DND-41 (cell line): ENCODE measurements around the gene BCL7C.

Experiments used
- EZH2 ChIP-seq: IDR thresholded peaks from 3 replicates; pipeline ENCODE4 v1.6.1; 2012; ENCODE audit warnings: borderline replicate concordance, low read depth, mild to moderate bottlenecking, moderate library complexity, low read length, inconsistent platforms; ENCODE audit not compliant: severe bottlenecking
- TF ChIP-seq, protein P1 (sequence below): IDR thresholded peaks from 2 replicates; pipeline ENCODE4 v1.5.1; 2012; ENCODE audit warnings: borderline replicate concordance, low read length, moderate library complexity, mild to moderate bottlenecking; ENCODE audit not compliant: poor library complexity, severe bottlenecking; ENCODE audit errors: extremely low read depth

DNA sequence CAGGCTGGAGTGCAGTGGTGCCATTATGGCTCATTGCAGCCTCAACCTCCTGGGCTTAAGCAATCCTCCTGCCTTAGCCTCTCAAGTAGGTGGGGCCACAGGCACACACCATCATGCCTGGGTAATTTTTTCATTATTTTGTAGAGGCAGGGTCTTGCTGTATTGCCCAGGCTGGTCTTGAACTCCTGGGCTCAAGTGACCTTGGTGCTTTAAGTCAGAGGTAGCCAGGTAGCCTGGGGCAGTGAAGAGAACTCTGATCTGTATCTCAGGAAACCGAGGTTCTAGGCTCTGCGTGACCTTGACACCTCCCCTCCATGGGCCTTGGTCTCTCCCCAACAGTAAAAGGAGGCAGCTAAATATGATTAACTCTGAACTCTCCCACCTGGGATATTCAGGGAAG is 5.9 kb upstream of the BCL7C start:
- TF ChIP-seq, protein P1, sequence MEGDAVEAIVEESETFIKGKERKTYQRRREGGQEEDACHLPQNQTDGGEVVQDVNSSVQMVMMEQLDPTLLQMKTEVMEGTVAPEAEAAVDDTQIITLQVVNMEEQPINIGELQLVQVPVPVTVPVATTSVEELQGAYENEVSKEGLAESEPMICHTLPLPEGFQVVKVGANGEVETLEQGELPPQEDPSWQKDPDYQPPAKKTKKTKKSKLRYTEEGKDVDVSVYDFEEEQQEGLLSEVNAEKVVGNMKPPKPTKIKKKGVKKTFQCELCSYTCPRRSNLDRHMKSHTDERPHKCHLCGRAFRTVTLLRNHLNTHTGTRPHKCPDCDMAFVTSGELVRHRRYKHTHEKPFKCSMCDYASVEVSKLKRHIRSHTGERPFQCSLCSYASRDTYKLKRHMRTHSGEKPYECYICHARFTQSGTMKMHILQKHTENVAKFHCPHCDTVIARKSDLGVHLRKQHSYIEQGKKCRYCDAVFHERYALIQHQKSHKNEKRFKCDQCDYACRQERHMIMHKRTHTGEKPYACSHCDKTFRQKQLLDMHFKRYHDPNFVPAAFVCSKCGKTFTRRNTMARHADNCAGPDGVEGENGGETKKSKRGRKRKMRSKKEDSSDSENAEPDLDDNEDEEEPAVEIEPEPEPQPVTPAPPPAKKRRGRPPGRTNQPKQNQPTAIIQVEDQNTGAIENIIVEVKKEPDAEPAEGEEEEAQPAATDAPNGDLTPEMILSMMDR, result no peak
- TF ChIP-seq EZH2, result no peak
